ENCODE data around the gene SPTBN4.

DNA sequence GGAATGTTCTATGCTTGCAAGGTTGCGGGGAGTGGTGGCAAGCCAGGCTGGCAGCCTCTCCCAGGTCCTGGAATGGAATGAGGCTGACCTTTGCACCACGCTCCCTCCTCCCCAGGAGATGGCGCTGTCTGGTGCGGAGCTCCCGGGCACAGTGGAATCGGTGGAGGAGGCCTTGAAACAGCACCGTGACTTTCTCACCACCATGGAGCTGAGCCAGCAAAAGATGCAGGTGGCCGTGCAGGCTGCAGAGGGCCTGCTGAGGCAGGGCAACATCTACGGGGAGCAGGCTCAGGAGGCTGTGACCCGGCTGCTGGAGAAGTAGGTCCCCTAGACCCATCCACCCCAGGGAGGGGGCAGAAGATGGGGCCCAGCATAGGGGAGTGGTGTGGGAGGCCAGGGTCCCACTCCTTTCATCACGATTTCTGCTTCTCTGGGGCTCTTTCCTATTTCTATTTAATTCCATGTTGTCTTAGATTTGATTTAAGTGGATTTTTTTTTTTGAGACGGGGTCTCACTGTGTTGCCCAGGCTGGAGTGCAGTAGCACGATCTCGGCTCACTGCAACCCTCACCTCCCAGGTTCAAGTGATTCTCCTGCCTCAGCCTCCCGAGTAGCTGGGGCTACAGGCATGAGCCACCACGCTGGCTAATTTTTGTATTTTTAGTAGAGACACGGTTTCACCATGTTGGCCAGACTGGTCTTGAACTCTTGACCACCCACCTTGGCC lies 56.7 kb downstream of the SPTBN4 start:
- TF ChIP-seq, protein P1, sequence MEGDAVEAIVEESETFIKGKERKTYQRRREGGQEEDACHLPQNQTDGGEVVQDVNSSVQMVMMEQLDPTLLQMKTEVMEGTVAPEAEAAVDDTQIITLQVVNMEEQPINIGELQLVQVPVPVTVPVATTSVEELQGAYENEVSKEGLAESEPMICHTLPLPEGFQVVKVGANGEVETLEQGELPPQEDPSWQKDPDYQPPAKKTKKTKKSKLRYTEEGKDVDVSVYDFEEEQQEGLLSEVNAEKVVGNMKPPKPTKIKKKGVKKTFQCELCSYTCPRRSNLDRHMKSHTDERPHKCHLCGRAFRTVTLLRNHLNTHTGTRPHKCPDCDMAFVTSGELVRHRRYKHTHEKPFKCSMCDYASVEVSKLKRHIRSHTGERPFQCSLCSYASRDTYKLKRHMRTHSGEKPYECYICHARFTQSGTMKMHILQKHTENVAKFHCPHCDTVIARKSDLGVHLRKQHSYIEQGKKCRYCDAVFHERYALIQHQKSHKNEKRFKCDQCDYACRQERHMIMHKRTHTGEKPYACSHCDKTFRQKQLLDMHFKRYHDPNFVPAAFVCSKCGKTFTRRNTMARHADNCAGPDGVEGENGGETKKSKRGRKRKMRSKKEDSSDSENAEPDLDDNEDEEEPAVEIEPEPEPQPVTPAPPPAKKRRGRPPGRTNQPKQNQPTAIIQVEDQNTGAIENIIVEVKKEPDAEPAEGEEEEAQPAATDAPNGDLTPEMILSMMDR (IDR thresholded peaks at IDR 0.05; ENCODE audit: low read length): peak; percentile 85
- TF ChIP-seq EZH2 (IDR thresholded peaks at IDR 0.05; ENCODE audit: borderline replicate concordance, low read length): no peak

All from OCI-LY1 (cell line).